SKM-1 (cell line): ENCODE results near the gene RNFT2.
"Not testable (repeated sequence)": the region's sequence is repeated elsewhere in the genome, so short reads cannot be mapped to it uniquely, and the experiment has no call there.

Experiments used
- DNase-seq: peaks from one replicate; lab custom pipeline; 2025; ENCODE audit not compliant: unreplicated experiment; lab: John Stamatoyannopoulos, UW

RNFT2 gene

DNA sequence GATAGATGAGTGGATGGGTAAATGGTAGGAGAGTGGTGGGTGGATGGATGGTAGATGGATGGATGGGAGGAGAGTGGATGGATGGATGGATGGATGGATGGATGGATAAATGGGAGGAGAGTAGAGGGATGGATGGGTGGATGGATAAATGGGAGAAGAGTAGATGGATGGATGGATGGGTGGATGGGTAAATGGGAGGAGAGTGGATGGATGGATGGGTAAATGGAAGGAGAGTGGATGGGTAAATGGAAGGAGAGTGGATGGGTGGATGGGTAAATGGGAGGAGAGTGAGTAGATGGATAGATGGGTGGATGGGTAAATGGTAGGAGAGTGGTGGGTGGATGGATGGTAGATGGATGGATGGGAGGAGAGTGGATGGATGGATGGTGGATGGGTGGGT, 51.4 kb downstream of the RNFT2 start:
- not testable (repeated sequence) for DNase-seq

DNA sequence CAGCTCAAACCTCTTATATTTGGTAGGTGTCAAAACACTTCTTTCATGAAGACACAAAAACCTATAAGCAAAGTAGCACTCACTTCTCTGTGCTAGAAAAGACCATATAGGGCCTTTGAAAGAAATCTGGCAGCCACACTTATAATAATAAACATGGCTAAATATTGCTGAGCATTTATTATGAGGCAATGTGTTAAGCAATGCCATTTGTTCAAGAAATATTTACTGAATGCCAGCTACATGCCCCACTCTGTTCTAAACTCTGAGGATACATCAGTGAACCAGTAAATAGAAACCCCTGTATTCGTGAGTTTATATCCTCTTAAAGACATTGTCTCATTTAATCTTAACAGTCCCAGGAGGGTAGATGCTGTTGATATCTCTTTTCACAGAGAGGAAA, 52.0 kb downstream of the RNFT2 start:
- DNase-seq = no peak

DNA sequence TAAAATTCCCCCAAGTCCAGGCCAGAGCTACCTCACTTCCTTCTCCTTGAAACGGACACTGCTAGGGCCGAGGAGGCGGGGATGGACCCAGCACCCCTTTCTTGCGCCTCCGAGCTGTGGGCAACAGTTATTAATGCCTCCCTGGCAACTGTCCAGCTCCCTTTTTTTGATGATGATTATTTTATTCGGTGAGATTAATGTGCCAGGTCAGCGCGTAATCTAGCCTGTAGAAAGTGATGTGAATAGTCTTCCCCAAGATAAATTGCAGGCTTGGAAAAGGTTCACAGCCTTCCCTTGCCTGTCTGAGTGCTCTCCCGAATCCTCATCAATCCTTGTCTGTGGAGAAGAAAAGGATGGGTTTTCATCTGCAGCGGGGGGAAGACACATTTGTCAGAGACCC, 54.3 kb downstream of the RNFT2 start:
- DNase-seq = no peak

DNA sequence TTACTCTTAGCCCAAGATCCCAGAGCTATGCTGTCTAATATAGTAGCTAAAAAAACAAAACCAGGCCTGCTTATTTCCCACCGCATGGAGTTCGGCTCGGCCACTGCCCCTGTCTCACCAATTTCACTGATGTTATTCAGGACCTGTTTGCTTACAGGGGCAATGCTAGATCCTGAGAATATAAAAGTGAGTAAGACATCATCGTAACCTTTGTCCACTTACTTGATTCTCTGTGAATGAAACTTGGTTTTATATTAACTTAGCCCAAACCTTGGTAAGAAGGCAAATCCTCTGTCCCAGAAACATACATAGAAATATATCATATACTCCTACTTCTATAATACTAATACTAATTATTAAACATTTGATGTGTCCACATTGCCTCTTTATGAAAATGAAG, 56.6 kb downstream of the RNFT2 start:
- DNase-seq = no peak

DNA sequence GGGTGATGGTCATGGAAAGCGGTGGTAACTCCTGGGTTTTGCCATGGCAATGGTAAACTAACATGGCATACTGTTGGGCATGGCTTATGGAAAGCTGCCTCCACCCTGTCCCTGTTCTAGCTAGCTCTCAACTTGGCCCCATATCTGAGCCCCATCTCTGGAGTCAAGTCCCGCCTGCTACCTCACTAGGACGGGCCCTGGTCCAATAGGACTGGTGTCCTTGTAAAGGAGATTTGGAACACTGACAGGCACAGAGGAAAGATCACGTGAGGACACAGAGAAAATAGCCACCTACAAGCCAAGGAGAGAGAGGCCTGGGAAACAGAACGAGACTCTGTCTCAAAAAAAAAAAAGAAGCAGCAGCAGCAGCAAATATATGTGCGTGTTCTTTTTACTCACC, 59.8 kb downstream of the RNFT2 start:
- DNase-seq = no peak

DNA sequence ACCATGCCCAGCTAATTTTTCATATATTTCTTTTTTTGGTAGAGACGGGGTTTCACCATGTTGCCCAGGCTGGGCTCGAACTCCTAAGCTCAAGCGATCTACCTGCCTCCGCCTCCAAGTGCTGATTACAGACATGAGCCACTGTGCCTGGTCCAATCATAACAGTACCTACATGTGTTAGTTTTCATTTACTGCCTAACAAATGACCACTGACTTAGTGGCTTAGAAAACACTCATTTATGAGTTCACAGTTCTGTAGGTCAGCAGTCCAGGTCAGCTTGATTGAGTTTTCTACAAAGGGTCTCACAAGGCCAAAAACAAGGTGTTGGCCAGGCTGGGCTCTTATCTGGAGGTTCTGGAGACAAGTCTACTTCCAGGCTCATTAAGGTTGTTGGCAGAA, 60.6 kb downstream of the RNFT2 start:
- no peak for DNase-seq

DNA sequence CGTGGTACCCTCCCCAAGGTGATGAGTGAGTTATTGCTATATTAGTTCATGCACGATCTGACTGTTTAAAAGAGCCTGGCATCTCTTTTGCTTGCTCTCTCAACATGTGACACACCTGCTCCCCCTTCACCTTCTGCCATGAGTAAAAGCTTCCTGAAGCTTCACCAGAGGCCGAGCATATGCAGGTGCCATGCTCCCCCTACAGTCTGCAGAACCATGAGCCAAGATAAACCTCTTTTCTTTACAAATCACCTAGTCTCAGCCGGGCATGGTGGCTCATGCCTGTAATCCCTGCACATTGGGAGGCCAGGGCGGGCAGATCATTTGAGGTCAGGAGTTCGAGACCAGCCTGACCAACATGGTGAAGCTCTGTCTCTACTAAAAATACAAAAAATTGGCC, 61.8 kb downstream of the RNFT2 start:
- no peak for DNase-seq

DNA sequence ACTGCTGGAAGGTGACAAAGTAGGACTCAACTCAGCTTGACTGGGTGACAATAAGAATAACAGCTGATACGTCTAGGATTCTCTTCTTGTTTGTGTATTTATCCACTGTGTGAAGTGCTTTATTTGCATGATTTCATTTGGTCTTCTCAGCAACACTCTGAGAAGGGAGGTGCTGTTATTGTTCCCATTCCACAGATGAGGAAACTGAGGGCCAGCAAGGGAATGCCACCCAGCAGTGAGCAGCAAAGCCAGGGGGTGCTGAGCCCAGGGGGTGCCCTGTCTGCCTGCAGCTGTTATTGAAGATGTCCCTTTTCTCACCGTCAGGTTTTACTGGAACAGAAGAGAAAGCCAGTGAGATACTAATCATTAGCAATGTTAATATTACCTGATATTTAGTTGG, 62.8 kb downstream of the RNFT2 start:
- DNase-seq = no peak

DNA sequence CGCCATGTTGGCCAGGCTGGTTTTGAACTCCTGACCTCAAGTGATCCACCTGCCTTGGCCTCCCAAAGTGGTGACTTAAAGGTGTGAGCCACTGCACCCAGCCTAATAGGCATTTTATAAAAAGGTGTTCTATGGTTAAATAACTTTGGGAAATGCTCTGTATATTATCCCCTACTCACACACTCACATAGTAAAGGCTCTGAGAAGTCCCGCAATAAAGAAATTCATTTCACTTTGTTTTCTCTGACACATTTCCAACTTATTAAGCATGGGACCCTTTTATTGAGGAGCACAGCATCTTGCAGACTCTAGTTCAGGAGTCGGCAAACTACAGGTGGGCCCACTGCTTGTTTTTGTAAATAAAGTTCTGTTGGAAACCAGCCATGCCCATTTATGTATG, 63.9 kb downstream of the RNFT2 start:
- no peak for DNase-seq

DNA sequence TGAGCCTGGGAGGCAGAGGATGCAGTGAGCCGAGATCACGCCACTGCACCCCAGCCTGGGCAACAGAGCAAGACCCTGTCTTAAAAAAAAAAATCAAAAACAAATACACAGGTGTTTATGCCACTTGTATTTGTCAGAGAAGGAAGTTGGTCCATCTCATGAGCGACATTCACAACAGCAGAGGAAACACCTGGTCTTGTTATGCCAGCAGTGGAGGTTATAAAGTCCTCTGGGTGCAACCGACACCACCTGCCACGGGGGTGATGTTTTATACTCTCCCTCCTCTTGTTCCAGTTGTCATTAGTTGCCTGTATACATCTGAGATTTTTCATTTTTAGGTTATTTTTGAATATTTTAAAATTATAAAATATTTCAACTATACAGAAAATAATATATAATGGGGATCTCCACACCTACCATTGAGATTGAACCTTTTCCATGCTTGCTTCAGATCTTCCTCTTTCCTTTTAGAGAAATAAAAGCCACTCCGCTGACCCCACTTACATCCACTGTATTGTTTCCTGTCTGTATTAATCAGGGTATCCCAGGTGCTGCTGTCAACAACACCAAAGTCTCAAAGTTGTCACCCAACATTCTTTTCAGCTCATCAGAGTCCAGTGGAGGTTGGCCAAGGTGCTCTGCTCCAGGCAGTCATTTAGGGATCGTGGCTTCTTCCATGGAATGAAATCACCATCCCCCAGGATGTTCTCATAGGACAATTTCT, 65.1 kb downstream of the RNFT2 start:
- DNase-seq = no peak

DNA sequence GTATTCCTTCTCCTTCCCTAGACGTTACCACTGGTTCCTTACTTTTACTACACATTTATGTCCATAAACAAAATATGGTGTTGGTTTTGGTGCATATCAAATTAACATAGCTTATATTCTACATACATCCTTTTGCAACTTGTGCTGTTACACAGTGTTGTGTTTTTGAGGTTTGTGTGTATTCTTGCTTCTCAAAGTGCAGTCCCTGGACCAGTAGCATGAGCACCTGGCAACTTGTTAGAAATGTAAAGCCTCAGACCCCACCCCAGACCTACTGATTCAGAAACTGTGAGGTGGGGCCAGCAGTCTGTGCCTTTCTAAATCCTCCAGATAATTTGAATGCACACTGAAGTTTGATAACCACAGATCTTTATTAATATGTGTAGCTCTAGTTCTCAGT, 65.9 kb downstream of the RNFT2 start:
- DNase-seq = no peak

DNA sequence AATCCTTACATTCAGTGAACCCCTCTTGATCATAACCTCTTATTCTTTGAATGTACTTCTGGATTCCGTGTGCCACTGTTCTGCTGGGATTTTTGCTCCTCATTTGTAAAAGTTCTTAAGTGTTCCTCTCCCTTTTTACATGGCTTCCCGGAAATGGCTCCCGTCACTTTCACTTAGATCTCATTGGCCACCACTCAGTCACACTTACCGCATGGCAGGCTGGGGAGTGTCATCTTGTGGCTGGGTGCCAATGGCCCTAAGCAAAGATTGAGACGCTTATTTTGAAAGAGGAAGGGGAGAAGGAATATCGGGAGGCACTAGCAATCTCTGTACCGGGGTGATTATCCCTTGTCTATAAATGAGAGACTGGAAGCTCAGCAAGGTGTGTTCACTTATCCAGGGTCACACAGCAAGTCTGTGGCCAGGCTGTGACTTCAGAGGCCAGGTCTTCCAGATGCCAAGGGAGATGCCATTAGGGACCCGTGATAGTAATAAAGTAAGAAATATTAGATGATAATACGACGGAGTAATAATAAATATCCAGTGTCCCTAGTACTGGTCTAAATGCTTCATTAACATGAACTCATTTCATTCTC, 68.8 kb downstream of the RNFT2 start:
- DNase-seq = no peak

DNA sequence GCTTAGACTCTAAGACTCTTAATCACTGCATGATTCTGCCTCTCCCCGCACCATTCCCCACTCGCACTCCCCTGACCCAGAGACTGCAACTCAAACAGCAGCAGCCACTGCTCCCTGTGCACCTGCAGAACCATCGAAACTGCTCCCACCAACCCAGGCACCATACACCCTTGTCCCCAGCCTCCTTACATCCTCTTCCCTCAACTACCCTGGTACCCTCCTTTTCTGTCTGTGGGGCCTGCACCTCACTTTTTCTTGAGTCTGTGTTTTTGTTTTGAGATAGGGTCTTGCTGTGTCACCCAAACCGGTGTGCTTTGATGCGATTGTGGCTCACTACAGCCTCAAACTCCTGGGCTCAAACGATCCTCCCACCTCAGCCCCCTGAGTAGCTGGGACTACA, 69.4 kb downstream of the RNFT2 start:
- no peak for DNase-seq

DNA sequence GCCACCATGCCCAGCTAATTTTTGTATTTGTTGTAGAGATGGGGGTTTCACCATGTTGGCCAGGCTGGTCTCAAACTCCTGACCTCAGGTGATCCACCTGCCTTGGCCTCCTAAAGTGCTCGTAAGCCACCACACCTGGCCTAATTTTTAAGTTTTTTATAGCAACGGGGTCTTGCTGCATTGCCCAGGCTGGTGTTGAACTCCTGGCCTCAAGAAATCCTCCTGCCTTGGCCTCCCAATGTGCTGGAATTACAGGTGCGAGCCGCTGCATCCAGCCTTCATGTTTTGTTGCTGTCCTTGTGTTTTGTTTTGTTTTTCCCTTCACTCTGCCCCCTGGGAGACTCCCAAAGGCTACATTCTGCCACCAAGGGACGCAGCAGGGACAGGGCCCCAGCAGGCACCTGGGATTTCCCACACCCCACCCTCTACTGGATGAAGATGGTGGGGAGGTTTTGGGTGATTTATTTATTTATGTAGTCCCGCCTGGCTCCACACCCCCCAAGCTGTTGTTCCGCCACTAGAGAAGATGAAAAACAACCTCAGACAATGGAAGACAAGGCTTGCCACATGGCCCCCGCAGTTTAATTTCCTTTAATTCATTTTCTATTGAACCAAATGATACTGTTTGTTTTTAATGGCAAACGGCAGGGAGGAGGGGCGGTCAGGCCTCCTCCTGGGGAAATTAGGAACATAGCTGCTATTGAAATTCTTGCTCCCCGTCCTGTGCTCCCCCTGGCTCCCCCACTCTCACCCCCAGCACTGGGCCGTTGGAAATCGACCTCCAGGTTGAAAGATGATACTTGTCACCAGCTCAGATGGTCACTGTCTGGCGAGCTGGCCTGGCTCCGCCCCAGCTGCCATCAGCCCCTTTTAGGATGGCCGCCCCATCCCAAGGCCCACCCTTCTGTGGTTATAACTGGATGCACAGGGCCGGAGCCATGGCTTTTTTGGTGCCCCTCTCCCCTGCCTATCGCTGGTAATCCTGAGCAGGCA, 70.3 kb downstream of the RNFT2 start:
- DNase-seq = no peak

DNA sequence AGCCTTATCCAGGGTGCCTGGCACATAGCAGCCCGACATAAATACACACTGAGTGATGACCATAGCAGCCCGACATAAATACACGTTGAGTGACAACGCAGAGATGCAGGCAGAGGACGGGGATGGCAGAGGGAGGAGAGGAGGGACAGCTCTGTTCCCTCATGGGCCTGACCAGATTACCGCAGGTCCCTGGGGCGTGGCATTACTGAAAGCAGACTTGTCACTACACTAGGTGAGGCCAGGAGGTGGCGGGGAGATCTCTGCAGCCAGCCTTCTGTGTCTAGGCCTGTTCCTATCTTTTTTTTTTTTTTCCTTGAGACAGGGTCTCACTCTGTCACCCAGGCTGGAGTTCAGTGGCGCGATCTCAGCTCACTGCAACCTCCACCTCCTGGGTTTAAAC, 74.1 kb downstream of the RNFT2 start:
- DNase-seq = no peak

DNA sequence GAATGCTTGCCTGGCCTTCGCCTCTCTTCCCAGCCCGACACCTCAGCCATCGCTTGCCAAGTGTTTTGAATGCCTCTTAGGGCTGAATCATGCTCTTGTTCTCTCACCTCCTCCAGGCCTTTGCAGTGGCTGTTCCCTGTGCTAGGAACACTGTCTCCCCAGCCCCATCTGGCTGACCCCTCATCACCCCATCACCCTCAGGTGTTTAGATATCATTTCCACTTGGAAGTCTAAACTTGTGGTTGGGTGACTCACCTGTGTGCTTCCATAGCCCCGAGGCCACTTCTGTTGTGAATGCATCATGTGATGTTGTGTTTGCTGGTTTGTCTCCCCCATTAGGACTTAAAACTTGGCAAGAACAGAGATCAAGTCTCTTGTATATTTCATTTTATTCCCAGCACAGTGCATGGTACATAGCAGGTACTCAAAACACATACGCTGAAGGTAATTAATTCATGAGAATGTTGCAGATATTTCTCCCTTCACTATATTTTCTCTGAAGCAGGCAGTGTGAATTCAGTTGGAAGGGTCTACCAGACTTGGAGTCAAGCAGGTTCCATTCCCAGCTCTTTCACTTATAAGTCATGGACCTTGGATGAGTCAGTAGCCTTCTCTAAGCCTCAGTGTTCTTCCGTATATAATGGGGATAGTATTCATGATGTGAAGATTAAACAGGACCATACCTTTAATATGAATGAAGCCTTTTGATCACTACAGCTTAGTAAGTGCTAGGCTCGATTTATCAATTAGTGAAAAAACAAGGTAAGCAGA, 75.3 kb downstream of the RNFT2 start:
- DNase-seq = no peak

DNA sequence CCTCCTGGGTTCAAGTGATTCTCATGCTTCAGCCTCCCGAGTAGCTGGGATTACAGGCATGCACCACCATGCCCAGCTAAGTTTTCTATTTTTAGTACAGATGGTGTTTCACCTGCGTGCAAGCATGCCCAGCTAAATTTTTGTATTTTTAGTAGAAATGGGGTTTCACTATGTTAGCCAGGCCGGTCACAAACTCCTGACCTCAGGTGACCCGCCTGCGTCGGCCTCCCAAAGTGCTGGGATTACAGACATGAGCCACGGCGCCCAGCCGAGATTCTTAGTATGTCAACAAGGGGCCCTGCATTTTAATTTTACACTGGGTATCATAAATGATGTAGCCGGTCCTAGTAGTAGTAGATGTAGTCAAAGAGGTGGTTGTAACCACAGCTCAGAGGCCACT, 76.7 kb downstream of the RNFT2 start:
- not testable (repeated sequence) for DNase-seq

DNA sequence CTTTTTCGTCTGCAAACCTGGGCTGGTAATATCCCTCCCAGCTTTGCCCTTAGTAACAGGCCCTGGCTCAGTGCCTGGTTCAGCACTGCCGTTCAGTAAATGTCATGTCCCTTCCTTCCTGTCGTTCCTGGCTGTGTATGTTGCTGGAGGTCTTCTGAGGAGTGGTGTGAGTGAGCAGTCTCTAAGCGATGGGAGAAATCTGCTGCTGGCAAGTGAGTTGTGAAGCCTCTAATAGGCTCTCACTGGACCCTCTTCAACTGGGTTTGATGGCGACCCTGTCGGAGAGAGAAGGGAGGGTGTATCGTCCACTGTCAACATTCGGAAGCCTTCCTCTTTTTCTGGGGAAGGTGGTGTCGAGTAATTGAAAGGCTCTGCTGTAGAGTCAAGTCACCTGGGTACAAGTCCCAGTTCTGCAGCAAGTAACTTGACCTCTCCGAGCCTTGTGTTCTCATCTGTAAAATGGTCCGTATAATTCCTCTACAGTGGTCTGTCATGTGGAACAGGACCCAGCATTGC, 80.3 kb downstream of the RNFT2 start:
- no peak for DNase-seq

DNA sequence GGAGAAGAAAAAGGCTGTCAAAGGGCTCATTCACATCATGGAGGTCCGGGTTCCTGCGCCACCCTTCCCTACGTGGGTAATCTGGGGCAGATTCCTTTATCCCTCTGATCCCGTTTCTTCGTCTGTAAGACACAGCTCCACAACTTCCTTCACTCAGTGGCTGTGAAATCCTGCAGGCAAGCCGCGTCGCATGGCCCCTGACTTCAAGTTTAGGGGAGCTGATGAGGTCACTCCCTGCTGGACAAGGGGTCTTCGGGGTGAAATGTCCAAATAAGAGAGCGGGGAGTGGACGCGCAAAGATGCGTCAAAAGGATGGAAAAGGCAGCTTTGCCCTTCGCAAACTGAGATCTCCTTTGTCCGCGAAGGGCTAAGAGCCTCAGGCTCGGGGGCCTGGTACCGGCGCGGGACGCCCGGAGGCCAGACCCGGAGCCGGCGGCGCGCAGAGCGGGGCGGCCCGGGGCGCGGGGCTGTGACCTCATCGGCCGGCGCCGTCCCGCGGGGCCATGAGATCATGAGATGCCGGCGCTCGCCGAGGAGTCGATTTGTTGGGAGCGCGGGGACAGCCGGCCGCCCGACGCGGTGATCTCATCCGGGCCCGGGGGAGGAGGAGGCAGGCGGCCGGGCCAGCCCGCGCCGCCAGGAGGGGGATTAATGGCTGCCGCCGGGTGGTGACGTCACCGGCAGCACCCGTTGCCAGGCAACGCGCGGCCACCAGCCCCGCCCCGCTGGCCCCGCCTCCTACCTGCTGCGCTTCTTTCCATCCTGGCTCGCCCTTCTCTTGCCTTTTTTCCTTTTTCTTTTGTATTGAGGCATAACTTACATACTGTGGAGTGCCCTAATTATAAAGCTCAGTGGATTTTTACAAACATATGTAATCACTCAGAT, 81.1 kb downstream of the RNFT2 start:
- DNase-seq = peak; percentile 10

DNA sequence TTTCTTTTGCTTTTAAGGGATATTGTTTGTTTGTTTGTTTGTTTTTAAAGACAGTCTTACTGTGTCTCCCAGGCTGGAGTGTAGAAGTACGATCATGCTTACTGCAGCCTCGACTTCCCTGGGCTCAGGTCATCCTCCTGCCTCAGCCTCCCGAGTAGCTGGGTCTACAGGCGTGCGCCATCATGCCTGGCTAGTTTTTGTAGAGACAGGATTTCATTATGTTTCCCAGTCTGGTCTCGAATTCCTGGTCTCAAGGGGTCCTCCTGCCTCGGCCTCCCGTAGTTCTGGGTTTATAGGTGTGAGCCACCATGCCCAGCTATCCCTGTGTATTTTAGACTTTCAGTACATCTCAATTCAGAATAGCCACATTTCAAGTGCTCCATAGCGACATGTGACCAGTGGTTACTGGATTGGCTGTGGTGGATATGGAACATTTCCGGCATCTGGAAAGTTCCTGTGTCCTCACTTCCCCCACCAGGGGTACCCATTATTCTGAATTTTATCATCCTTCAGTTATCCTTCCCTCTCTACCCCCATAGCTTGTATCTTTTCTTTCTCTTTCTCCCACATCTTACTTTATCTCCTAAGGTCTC, 82.0 kb downstream of the RNFT2 start:
- no peak for DNase-seq
